ENCODE data around the gene NEO1.

DNA sequence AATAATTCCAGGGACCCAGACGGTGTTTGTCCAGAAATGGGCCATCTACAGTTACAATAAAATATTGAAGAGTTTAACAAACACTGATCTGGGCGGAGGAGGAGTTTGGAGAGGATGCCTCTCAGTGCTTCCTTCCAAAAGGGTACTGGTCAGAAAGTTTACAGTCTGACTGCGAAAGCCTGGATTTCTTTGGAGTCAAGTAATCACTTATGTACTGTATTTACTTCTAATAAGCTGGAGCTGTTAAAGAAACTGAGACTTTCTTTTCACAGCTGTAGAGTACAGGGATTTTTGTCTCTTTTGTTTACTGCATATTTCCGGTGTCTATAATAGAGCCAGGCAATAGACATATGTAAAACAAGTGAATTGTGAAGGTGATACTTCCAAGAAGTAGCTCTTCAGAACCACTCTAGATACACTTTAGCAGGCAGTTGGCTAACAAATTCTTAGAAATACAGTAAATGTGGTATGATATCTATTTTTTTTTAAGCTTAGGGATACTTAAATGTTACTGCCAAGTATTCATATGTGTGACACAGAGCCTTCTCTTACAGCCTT is 22.1 kb upstream of the NEO1 start:
- TF ChIP-seq, protein P1, sequence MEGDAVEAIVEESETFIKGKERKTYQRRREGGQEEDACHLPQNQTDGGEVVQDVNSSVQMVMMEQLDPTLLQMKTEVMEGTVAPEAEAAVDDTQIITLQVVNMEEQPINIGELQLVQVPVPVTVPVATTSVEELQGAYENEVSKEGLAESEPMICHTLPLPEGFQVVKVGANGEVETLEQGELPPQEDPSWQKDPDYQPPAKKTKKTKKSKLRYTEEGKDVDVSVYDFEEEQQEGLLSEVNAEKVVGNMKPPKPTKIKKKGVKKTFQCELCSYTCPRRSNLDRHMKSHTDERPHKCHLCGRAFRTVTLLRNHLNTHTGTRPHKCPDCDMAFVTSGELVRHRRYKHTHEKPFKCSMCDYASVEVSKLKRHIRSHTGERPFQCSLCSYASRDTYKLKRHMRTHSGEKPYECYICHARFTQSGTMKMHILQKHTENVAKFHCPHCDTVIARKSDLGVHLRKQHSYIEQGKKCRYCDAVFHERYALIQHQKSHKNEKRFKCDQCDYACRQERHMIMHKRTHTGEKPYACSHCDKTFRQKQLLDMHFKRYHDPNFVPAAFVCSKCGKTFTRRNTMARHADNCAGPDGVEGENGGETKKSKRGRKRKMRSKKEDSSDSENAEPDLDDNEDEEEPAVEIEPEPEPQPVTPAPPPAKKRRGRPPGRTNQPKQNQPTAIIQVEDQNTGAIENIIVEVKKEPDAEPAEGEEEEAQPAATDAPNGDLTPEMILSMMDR (IDR thresholded peaks at IDR 0.05; ENCODE audit: insufficient read depth, low read depth, low read length): no peak
- no peak for TF ChIP-seq EZH2 (IDR thresholded peaks at IDR 0.05; ENCODE audit: insufficient read depth, low read length)
